ENCODE measurements around the gene C1QB.

DNA sequence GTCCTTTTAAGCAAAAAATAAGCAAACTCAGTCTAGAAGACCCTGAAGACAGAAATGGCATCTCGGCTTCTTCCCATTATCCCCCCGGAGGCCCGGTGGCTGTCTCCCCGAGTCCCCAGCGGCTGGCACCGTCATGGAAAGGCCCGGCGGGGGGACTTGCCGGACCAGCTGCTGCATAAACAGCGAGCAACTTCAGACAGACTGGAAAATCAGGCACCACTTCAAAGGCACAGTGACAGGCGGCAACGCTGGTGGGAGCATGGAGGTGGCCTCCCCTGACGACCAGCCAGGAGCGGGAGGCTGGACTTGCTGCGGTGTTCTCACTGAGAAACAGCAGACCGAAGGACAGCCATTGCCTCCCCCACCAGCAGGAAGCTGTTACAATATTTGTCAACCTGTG is 35.0 kb upstream of the C1QB start:
- TF ChIP-seq, protein P1, sequence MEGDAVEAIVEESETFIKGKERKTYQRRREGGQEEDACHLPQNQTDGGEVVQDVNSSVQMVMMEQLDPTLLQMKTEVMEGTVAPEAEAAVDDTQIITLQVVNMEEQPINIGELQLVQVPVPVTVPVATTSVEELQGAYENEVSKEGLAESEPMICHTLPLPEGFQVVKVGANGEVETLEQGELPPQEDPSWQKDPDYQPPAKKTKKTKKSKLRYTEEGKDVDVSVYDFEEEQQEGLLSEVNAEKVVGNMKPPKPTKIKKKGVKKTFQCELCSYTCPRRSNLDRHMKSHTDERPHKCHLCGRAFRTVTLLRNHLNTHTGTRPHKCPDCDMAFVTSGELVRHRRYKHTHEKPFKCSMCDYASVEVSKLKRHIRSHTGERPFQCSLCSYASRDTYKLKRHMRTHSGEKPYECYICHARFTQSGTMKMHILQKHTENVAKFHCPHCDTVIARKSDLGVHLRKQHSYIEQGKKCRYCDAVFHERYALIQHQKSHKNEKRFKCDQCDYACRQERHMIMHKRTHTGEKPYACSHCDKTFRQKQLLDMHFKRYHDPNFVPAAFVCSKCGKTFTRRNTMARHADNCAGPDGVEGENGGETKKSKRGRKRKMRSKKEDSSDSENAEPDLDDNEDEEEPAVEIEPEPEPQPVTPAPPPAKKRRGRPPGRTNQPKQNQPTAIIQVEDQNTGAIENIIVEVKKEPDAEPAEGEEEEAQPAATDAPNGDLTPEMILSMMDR (IDR thresholded peaks at IDR 0.05), result no peak
- no peak for TF ChIP-seq POLR2A (IDR thresholded peaks at IDR 0.05)

Data from prostate gland (tissue), 2 donors.